Tibial nerve (tissue), 3 donors: Measurements from ENCODE around the gene RAB4A.

Experiments
- CTCF ChIP-seq, 5 experiments: fragments of 200-600 bp in 3 of 5; fragments of 450-650 bp in 2 of 5; sonication (generic) in 3 of 5; IDR thresholded peaks; one replicate each; pipeline ENCODE4 v1.5.1; 2016 to 2019; ENCODE audit warnings: antibody characterized with exemption in 5 of 5, mild to moderate bottlenecking in 3 of 5, moderate library complexity in 2 of 5
- POLR2A ChIP-seq, 2 donors: fragments of 450-650 bp; IDR thresholded peaks; one replicate each; pipeline ENCODE4 v1.6.1; 2017; ENCODE audit warnings: antibody characterized with exemption in 2 of 2, mild to moderate bottlenecking in 2 of 2, moderate library complexity in 2 of 2

GRCh38 chr1:229287267-229287666, 16.4 kb downstream of the RAB4A start:
- TF ChIP-seq CTCF (IDR thresholded peaks at IDR 0.05), result no peak
- TF ChIP-seq POLR2A (IDR thresholded peaks at IDR 0.05), result no peak
